ENCODE data around the gene SDC3.

DNA sequence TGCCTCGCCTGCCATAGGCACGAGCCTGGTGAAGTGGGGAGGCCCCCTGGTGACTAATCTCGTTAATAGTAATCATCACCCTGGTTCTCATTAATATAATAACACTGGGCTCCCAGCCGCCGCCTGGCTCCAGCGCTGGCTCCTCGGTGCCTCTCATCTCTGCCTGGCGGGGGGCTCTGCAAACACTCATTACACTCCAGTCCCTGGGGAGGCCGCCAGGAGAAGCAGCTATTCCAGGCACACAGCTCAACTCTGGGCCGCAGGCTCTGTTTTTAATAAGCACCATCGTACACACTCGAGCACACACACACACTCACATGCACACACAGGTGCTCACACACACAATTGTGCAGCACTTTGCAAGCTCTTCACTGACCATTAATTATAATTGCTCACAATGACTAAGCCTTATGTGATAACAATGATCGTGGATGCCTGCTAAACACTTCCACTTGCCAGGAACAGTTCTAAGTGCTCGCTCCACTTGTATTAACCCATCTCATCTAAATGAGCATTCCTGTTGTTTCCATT lies 52.2 kb downstream of the SDC3 start:
- TF ChIP-seq, protein P1, sequence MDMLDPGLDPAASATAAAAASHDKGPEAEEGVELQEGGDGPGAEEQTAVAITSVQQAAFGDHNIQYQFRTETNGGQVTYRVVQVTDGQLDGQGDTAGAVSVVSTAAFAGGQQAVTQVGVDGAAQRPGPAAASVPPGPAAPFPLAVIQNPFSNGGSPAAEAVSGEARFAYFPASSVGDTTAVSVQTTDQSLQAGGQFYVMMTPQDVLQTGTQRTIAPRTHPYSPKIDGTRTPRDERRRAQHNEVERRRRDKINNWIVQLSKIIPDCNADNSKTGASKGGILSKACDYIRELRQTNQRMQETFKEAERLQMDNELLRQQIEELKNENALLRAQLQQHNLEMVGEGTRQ (CRISPR knock-in tag; IDR thresholded peaks at IDR 0.05) = no peak
- no peak for TF ChIP-seq EMX1 (CRISPR knock-in tag; IDR thresholded peaks at IDR 0.05)
- TF ChIP-seq, protein P2, sequence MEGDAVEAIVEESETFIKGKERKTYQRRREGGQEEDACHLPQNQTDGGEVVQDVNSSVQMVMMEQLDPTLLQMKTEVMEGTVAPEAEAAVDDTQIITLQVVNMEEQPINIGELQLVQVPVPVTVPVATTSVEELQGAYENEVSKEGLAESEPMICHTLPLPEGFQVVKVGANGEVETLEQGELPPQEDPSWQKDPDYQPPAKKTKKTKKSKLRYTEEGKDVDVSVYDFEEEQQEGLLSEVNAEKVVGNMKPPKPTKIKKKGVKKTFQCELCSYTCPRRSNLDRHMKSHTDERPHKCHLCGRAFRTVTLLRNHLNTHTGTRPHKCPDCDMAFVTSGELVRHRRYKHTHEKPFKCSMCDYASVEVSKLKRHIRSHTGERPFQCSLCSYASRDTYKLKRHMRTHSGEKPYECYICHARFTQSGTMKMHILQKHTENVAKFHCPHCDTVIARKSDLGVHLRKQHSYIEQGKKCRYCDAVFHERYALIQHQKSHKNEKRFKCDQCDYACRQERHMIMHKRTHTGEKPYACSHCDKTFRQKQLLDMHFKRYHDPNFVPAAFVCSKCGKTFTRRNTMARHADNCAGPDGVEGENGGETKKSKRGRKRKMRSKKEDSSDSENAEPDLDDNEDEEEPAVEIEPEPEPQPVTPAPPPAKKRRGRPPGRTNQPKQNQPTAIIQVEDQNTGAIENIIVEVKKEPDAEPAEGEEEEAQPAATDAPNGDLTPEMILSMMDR (IDR thresholded peaks at IDR 0.05) = no peak
- no peak for TF ChIP-seq NR2C2 (CRISPR knock-in tag; IDR thresholded peaks at IDR 0.05)
- TF ChIP-seq HMGA2 (CRISPR knock-in tag; IDR thresholded peaks at IDR 0.05) = no peak
- TF ChIP-seq, protein P3, sequence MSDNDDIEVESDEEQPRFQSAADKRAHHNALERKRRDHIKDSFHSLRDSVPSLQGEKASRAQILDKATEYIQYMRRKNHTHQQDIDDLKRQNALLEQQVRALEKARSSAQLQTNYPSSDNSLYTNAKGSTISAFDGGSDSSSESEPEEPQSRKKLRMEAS (CRISPR knock-in tag; IDR thresholded peaks at IDR 0.05) = no peak
- TF ChIP-seq FOXJ3 (CRISPR knock-in tag; IDR thresholded peaks at IDR 0.05; ENCODE audit: borderline replicate concordance) = no peak
- TF ChIP-seq CREB1 (CRISPR knock-in tag; IDR thresholded peaks at IDR 0.05) = no peak
- no peak for TF ChIP-seq ZBTB21 (CRISPR knock-in tag; IDR thresholded peaks at IDR 0.05; ENCODE audit: borderline replicate concordance)
- TF ChIP-seq ELF4 (CRISPR knock-in tag; IDR thresholded peaks at IDR 0.05; ENCODE audit: low read depth) = no peak

All from WTC11 (cell line).